H9 (cell line): ENCODE measurements around the gene PDHX. TPM values are rescaled to one million over a fixed set of nuclear protein-coding genes. Genes with fewer than 3 reads are reported as not detected.

Experiments used
- DNase-seq: peaks from one replicate; pipeline ENCODE4 v3.0.0-alpha.2; 2017
- H2AFZ ChIP-seq: one replicate; pipeline ENCODE4 v1.6.1; 2013; ENCODE audit warnings: mild to moderate bottlenecking, low read length, control low read depth, moderate library complexity
- H2AK5ac ChIP-seq: 2 replicates; pipeline ENCODE4 v1.6.1; 2013; ENCODE audit warnings: low read length, control low read depth, mixed read lengths; ENCODE audit not compliant: insufficient read length
- H2BK120ac ChIP-seq: one replicate; pipeline ENCODE4 v1.6.1; 2013; ENCODE audit warnings: low read depth, mild to moderate bottlenecking, low read length, control low read depth, inconsistent platforms; ENCODE audit not compliant: poor library complexity, severe bottlenecking
- H2BK12ac ChIP-seq: 2 replicates; pipeline ENCODE4 v1.6.1; 2013; ENCODE audit warnings: low read length, control low read depth, mixed read lengths, low read depth; ENCODE audit not compliant: insufficient read length
- H2BK15ac ChIP-seq: 2 replicates; pipeline ENCODE4 v1.6.1; 2013; ENCODE audit warnings: low read depth, low read length, control low read depth
- H2BK20ac ChIP-seq: one replicate; pipeline ENCODE4 v1.6.1; 2013; ENCODE audit warnings: low read depth, mild to moderate bottlenecking, low read length, control low read depth, inconsistent platforms; ENCODE audit not compliant: poor library complexity, severe bottlenecking
- H2BK5ac ChIP-seq: 2 replicates; pipeline ENCODE4 v1.6.1; 2013; ENCODE audit warnings: low read length, control low read depth, mixed read lengths; ENCODE audit not compliant: insufficient read length
- H3K14ac ChIP-seq: 2 replicates; pipeline ENCODE4 v1.6.1; 2013; ENCODE audit warnings: low read length, control low read depth; ENCODE audit not compliant: insufficient read depth
- H3K18ac ChIP-seq: 2 replicates; pipeline ENCODE4 v1.6.1; 2013; ENCODE audit warnings: low read depth, mild to moderate bottlenecking, mixed read lengths, low read length, control low read depth; ENCODE audit not compliant: insufficient read length
- H3K23ac ChIP-seq: 2 replicates; pipeline ENCODE4 v1.6.1; 2013; ENCODE audit warnings: low read length, control low read depth, mixed read lengths, low read depth; ENCODE audit not compliant: insufficient read length
- H3K23me2 ChIP-seq: 2 replicates; pipeline ENCODE4 v1.6.1; 2013; ENCODE audit warnings: low read depth, mild to moderate bottlenecking, mixed read lengths, low read length, control low read depth; ENCODE audit not compliant: insufficient read length, poor library complexity, severe bottlenecking
- H3K27ac ChIP-seq: 2 replicates; pipeline ENCODE4 v1.5.1; 2013; ENCODE audit warnings: low read length, control low read depth, mixed read lengths, low read depth; ENCODE audit not compliant: insufficient read length
- H3K27me3 ChIP-seq: 2 replicates; pipeline ENCODE4 v1.6.1; 2013; ENCODE audit warnings: low read length, control low read depth, inconsistent platforms; ENCODE audit not compliant: insufficient read depth
- H3K4ac ChIP-seq: 2 replicates; pipeline ENCODE4 v1.6.1; 2013; ENCODE audit warnings: low read depth, mild to moderate bottlenecking, control low read depth, inconsistent platforms, low read length, moderate library complexity
- H3K4me1 ChIP-seq: 2 replicates; pipeline ENCODE4 v1.6.1; 2013; ENCODE audit warnings: low read length, control low read depth, inconsistent platforms; ENCODE audit not compliant: insufficient read depth
- H3K4me2 ChIP-seq: 2 replicates; pipeline ENCODE4 v1.6.1; 2013; ENCODE audit warnings: low read length, control low read depth, mixed read lengths; ENCODE audit not compliant: insufficient read length, insufficient read depth
- H3K56ac ChIP-seq: 2 replicates; pipeline ENCODE4 v1.6.1; 2013; ENCODE audit warnings: low read depth, mild to moderate bottlenecking, mixed read lengths, low read length, control low read depth; ENCODE audit not compliant: insufficient read length
- H3K79me1 ChIP-seq: 2 replicates; pipeline ENCODE4 v1.6.1; 2013; ENCODE audit warnings: low read depth, mild to moderate bottlenecking, moderate library complexity, low read length, control low read depth, inconsistent platforms; ENCODE audit not compliant: insufficient read depth, poor library complexity, severe bottlenecking
- H3K79me2 ChIP-seq: 2 replicates; pipeline ENCODE4 v1.6.1; 2013; ENCODE audit warnings: low read length, control low read depth, inconsistent platforms; ENCODE audit not compliant: insufficient read depth
- H3K9ac ChIP-seq: 2 replicates; pipeline ENCODE4 v1.6.1; 2013; ENCODE audit warnings: low read length, control low read depth, mixed read lengths; ENCODE audit not compliant: insufficient read length; ENCODE audit errors: extremely low read depth
- H3K9me3 ChIP-seq: one replicate; pipeline ENCODE4 v1.6.1; 2013; ENCODE audit warnings: low read depth, low read length, inconsistent platforms; ENCODE audit not compliant: control insufficient read depth
- H3T11ph ChIP-seq: one replicate; pipeline ENCODE4 v1.6.1; 2013; ENCODE audit warnings: mild to moderate bottlenecking, low read length, control low read depth, inconsistent platforms
- H4K20me1 ChIP-seq: one replicate; pipeline ENCODE4 v1.6.1; 2013; ENCODE audit not compliant: control insufficient read depth, insufficient read length, insufficient read depth
- H4K5ac ChIP-seq: 2 replicates; pipeline ENCODE4 v1.6.1; 2013; ENCODE audit warnings: low read depth, mild to moderate bottlenecking, mixed read lengths, low read length, control low read depth; ENCODE audit not compliant: insufficient read length
- H4K8ac ChIP-seq: replicated peaks from 2 replicates; pipeline ENCODE4 v1.6.1; 2013; ENCODE audit warnings: low read length, control low read depth, mixed read lengths, low read depth; ENCODE audit not compliant: insufficient read length
- H4K91ac ChIP-seq: 2 replicates; pipeline ENCODE4 v1.6.1; 2013; ENCODE audit warnings: low read depth, mild to moderate bottlenecking, moderate library complexity, mixed read lengths, low read length, control low read depth; ENCODE audit not compliant: insufficient read length
- H3K27ac Mint-ChIP-seq, 3 experiments: 2 replicates in 2 of 3; 3 replicates in 1 of 3; pipeline ENCODE4 v1.8.0; 2020 to 2021; ENCODE audit warnings: mixed read lengths in 3 of 3, mild to moderate bottlenecking in 1 of 3, moderate library complexity in 1 of 3
- H3K27me3 Mint-ChIP-seq: 2 replicates; pipeline ENCODE4 v1.8.0; 2021; ENCODE audit warnings: low read depth, mild to moderate bottlenecking, moderate library complexity, mixed read lengths
- H3K36me3 Mint-ChIP-seq, 3 experiments: 2 replicates in 2 of 3; 3 replicates in 1 of 3; pipeline ENCODE4 v1.8.0; 2020 to 2021; ENCODE audit warnings: low read depth in 3 of 3, mixed read lengths in 3 of 3; ENCODE audit not compliant: insufficient read depth in 1 of 3
- H3K4me1 Mint-ChIP-seq, 2 experiments: 2 replicates each; pipeline ENCODE4 v1.8.0; 2020; ENCODE audit warnings: mixed read lengths in 2 of 2
- H3K4me3 Mint-ChIP-seq, 2 experiments: 2 replicates in 1 of 2; 3 replicates in 1 of 2; pipeline ENCODE4 v1.8.0; 2020 to 2021; ENCODE audit warnings: mild to moderate bottlenecking in 2 of 2, mixed read lengths in 2 of 2, moderate library complexity in 1 of 2
- H3K9me3 Mint-ChIP-seq, 2 experiments: 2 replicates in 1 of 2; 3 replicates in 1 of 2; pipeline ENCODE4 v1.8.0; 2020; ENCODE audit warnings: mild to moderate bottlenecking in 2 of 2, mixed read lengths in 2 of 2, moderate library complexity in 1 of 2
- CTCF ChIP-seq: fragments of 200-600 bp; sonication (generic); conservative IDR thresholded peaks from 3 replicates; pipeline ENCODE4 v1.8.0; 2021; ENCODE audit warnings: antibody characterized with exemption, mild to moderate bottlenecking
- WGBS: extraction: QIAGEN DNeasy Blood & Tissue Kit; methylation state at CpG from one replicate; pipeline ENCODE4 v1.1.7; 2013; ENCODE audit warnings: missing lambda C conversion rate, low lambda C conversion rate, mixed read lengths; ENCODE audit not compliant: insufficient read length; ENCODE audit errors: extremely low coverage; 5-methylcytosine and 5-hydroxymethylcytosine counted together
- total RNA-seq: library from RNA; stranded (reverse); gene quantifications from 2 replicates; pipeline ENCODE4 v1.2.1, GENCODE V29; 2021

PDHX gene
- total RNA-seq, 1 experiment from 2014 or later: 40.1 TPM

GRCh38 chr11:35006389-35007128 is 90.1 kb downstream of the PDHX start:
- H3K23me2 ChIP-seq: no peaks in the 10 kb centered on the region
- H4K8ac ChIP-seq: no peak overlapping the region
- no peak overlapping the region for H2AFZ ChIP-seq
- Mint-ChIP-seq H3K4me1 (peaks cover 13% of the 10 kb centered on the region in 2 experiments), H3K4me3 (no peak overlapping the region), H3K27me3 (no peaks in the 10 kb centered on the region), H3K36me3 (no peaks in the 10 kb centered on the region; a peak in 1 of 7 replicates), H3K27ac (peak overlapping the region in 1 of 3 experiments; percentile 28; a peak in 1 of 7 replicates), H3K9me3 (no peaks in the 10 kb centered on the region)
- H2BK20ac ChIP-seq: no peak overlapping the region
- no peak for DNase-seq
- no peaks in the 10 kb centered on the region for H3K27me3 ChIP-seq
- H3K56ac ChIP-seq: no peak overlapping the region
- H3K9me3 ChIP-seq: no peaks in the 10 kb centered on the region
- no peak overlapping the region for H2BK12ac ChIP-seq
- H3K4ac ChIP-seq: no peak overlapping the region
- H2BK5ac ChIP-seq: no peak overlapping the region
- no peak overlapping the region for H3K23ac ChIP-seq
- H3K9ac ChIP-seq: no peak overlapping the region
- H4K5ac ChIP-seq: no peak overlapping the region
- no peak overlapping the region for H3K27ac ChIP-seq
- no peak overlapping the region for H3K18ac ChIP-seq
- H3K4me2 ChIP-seq: no peak overlapping the region
- WGBS: no CpG with 5 or more reads among the region's 8 CpGs
- H4K20me1 ChIP-seq: no peaks in the 10 kb centered on the region
- H3K14ac ChIP-seq: no peak overlapping the region
- H2BK120ac ChIP-seq: no peak overlapping the region
- H4K91ac ChIP-seq: no peak overlapping the region
- no peak overlapping the region for H2AK5ac ChIP-seq
- H2BK15ac ChIP-seq: no peak overlapping the region; the same call in 1 of the 2 replicates
- no peak for TF ChIP-seq CTCF
- H3K79me2 ChIP-seq: no peaks in the 10 kb centered on the region
- no peak overlapping the region for H3T11ph ChIP-seq
- peaks cover 3% of the 10 kb centered on the region; the same call in 1 of the 2 replicates for H3K4me1 ChIP-seq
- no peaks in the 10 kb centered on the region for H3K79me1 ChIP-seq
